Measurements from ENCODE around the gene TASOR. TPM values are rescaled to one million over a fixed set of nuclear protein-coding genes. Genes with fewer than 3 reads are reported as not detected.

Gene TASOR
- total RNA-seq, 2 donors from 2014 or later: 45.9 to 78.4 TPM

DNA sequence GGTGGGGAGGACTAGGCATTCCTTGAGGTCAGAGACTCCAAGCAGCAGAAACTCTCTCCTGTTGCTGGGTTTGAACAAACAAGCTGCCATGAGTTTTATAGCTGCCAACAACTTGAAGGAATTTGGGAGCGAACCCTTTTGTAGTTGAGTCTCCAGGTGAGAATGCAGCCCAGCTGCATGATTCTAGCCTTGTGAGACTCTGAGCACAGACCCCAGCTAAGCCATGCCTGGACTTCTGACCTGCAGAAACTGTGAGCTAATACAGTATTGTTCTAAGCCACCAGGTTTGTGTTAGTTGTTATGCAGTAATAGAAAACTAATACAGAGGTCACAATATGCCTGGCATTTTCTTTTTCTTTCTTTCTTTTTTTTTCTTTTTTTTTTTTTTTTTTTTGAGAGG lies 6.2 kb upstream of the TASOR start:
- TF ChIP-seq, protein P1, sequence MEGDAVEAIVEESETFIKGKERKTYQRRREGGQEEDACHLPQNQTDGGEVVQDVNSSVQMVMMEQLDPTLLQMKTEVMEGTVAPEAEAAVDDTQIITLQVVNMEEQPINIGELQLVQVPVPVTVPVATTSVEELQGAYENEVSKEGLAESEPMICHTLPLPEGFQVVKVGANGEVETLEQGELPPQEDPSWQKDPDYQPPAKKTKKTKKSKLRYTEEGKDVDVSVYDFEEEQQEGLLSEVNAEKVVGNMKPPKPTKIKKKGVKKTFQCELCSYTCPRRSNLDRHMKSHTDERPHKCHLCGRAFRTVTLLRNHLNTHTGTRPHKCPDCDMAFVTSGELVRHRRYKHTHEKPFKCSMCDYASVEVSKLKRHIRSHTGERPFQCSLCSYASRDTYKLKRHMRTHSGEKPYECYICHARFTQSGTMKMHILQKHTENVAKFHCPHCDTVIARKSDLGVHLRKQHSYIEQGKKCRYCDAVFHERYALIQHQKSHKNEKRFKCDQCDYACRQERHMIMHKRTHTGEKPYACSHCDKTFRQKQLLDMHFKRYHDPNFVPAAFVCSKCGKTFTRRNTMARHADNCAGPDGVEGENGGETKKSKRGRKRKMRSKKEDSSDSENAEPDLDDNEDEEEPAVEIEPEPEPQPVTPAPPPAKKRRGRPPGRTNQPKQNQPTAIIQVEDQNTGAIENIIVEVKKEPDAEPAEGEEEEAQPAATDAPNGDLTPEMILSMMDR (IDR thresholded peaks at IDR 0.05): no peak
- no peak for DNase-seq (ENCODE audit: low spot score)
- no peak for ATAC-seq (ENCODE audit: insufficient number of reproducible peaks, low FRiP score, low read depth)
- Histone ChIP-seq H3K27me3 (replicated peaks; ENCODE audit: insufficient read depth) (no peaks in the 10 kb centered on the region), H3K4me3 (no peak overlapping the region), H3K36me3 (no peaks in the 10 kb centered on the region), H3K4me1 (ENCODE audit: control insufficient read depth in 1 of 2, low read depth in 2 of 2) (no peaks in the 10 kb centered on the region), H3K9me3 (no peaks in the 10 kb centered on the region), H3K27ac (no peak overlapping the region)

- ATAC-seq (ENCODE audit: insufficient number of reproducible peaks, low FRiP score, low read depth): no peak
- H3K4me3 ChIP-seq: no peak overlapping the region
- peaks cover 0 to 5% of the 10 kb centered on the region in 2 donors for H3K4me1 ChIP-seq (ENCODE audit: control insufficient read depth in 1 of 2, low read depth in 2 of 2)
- no peaks in the 10 kb centered on the region for H3K27me3 ChIP-seq (replicated peaks; ENCODE audit: insufficient read depth)
- DNase-seq (ENCODE audit: low spot score): no peak
- no peaks in the 10 kb centered on the region for H3K9me3 ChIP-seq
- no peak overlapping the region for H3K27ac ChIP-seq
- H3K36me3 ChIP-seq: no peaks in the 10 kb centered on the region
- TF ChIP-seq, protein P1 (IDR thresholded peaks at IDR 0.05): no peak
Measured at GRCh38 chr3:56688191-56688590, 5.1 kb upstream of the TASOR start.

DNA sequence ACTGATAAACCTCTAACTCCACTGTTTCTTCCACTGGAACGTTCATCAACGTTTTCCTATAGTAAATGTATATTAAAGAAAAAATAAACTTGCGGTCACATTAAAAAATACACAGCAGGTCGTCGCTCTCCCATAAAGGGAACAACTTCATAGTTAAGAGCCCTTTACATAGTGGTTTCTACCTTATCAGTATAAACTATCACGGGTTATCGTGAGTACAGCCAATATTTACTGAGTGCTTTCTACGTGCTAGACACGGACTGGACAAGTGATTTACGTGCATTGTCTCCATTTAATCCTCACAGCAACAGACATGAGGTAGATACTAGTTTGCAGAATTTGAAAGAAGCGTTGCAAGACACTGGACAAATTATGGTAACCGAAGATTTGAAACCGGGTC lies 964 bp upstream of the TASOR start:
- no peak for ATAC-seq (ENCODE audit: insufficient number of reproducible peaks, low FRiP score, low read depth)
- no peak overlapping the region for H3K4me3 ChIP-seq
- DNase-seq (ENCODE audit: low spot score): no peak
- TF ChIP-seq, protein P1 (IDR thresholded peaks at IDR 0.05): no peak
- peaks cover 10 to 19% of the 10 kb centered on the region in 2 donors for H3K4me1 ChIP-seq (ENCODE audit: control insufficient read depth in 1 of 2, low read depth in 2 of 2)
- H3K27me3 ChIP-seq (replicated peaks; ENCODE audit: insufficient read depth): no peaks in the 10 kb centered on the region
- H3K27ac ChIP-seq: no peak overlapping the region
- no peaks in the 10 kb centered on the region for H3K36me3 ChIP-seq
- H3K9me3 ChIP-seq: no peaks in the 10 kb centered on the region

GRCh38 chr3:56682462-56683121 lies 473 bp downstream of the TASOR start:
- Histone ChIP-seq H3K9me3 (no peaks in the 10 kb centered on the region), H3K4me3 (peak overlapping the region; percentile 99), H3K36me3 (no peaks in the 10 kb centered on the region), H3K27me3 (replicated peaks; ENCODE audit: insufficient read depth) (no peaks in the 10 kb centered on the region), H3K4me1 (ENCODE audit: control insufficient read depth in 1 of 2, low read depth in 2 of 2) (peaks cover 10 to 19% of the 10 kb centered on the region in 2 donors), H3K27ac (peak overlapping the region; percentile 92 to 99)
- ATAC-seq (ENCODE audit: insufficient number of reproducible peaks, low FRiP score, low read depth) (peak; percentile 63), DNase-seq (ENCODE audit: low spot score) (peak; percentile 20)
- TF ChIP-seq, protein P1 (IDR thresholded peaks at IDR 0.05): no peak

DNA sequence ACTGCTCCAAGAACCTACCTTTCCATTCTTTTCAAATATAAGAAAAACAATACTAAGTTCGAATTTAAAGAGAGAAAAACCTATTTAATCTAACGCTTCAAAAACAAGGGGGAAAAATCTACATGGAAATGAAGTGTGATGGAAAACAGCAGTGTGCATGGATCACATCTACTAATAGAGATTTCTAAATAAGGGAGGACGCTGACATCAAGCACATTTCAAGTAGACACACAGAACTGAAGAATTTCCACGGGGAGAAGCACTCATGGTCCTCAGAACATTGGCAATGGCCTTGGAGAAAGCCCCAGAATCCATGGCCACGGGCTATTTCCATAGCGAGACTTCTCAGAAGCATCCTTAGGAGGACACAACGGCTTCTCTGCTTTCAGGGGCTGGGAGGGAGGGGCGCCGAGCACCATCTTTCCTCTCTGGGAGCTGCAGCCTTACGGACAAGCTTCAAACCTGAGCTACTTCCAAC lies 1.0 kb downstream of the TASOR start:
- H3K4me1 ChIP-seq (ENCODE audit: control insufficient read depth in 1 of 2, low read depth in 2 of 2): peaks cover 10 to 19% of the 10 kb centered on the region in 2 donors
- H3K36me3 ChIP-seq: no peaks in the 10 kb centered on the region
- peak overlapping the region; percentile 99 for H3K4me3 ChIP-seq
- peak overlapping the region; percentile 92 to 99 for H3K27ac ChIP-seq
- no peaks in the 10 kb centered on the region for H3K9me3 ChIP-seq
- no peaks in the 10 kb centered on the region for H3K27me3 ChIP-seq (replicated peaks; ENCODE audit: insufficient read depth)
- TF ChIP-seq, protein P1 (IDR thresholded peaks at IDR 0.05): no peak
- DNase-seq (ENCODE audit: low spot score) (no peak), ATAC-seq (ENCODE audit: insufficient number of reproducible peaks, low FRiP score, low read depth) (peak; percentile 45)

Data from thoracic aorta (tissue), 2 donors.